Muscle of back (tissue), 11 donors: ENCODE results near the gene SSX2IP. TPM values are rescaled to one million over a fixed set of nuclear protein-coding genes. Genes with fewer than 3 reads are reported as not detected.
"Not testable (repeated sequence)": the region's sequence is repeated elsewhere in the genome, so short reads cannot be mapped to it uniquely, and the experiment has no call there.

Experiments
- DNase-seq, 3 donors: peaks; one replicate each; pipeline versions ENCODE4 v3.0.0 to v3.0.0-alpha.2; 2013
- polyA plus RNA-seq, 10 donors: library from polyadenylated mRNA; unstranded; fragments of 120-200 nt; gene quantifications; one replicate each; pipeline ENCODE4 v1.2.1, GENCODE V29; 2013; ENCODE audit not compliant: insufficient read length in 10 of 10

The SSX2IP gene
- polyA plus RNA-seq, 10 donors: 11.3 to 22.7 (median 15.4) TPM

DNA sequence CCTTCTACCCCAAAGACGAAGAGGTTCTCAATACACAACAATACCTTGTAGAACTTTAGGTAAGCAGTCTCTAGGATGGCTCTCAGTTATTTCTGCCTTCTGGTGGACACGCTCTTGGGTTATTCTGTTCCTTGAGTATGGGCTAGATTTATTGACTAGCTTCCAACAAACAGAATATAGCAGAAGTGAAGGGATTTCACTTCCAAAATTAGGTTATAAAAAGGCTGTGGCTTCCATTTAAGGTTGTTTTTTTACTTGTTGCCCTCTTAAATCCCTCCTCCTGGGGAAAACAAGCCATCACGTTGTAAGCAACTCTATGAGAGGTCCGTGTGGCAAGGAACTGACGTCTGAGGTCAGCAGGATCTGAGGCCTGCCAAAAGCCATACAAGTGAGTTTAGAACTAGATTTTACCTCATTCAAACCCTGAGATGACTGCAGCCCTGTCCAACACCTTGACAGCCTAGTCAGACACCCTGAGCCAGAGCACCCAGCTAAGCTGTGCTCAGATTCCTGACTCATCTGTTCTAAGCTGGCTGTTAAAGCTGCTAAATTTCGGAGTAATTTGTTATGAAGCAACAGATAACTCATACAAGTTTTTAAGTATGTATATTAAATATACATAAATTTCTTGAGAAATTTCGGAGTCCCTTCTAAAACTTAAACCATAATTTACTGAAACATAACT lies 12.7 kb downstream of the SSX2IP start:
- DNase-seq: no peak

DNA sequence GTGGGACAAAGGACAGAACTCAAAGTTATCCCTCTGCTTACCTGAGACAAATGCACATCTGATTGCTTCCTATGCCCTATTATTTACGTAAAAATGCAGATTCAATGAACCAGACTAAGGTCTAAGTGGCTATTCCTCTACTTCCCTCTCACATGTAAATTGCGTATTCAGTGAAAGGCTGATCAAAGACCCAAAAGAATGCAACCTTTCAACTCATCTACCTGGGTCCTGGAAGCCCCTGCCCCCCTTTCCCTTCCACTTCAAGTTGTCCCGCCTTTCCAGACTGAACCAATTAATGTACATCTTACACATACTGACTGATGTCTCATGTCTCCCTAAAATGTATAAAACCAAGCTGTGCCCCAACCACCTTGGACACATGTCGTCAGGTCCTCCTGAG lies 14.6 kb downstream of the SSX2IP start:
- no peak for DNase-seq

DNA sequence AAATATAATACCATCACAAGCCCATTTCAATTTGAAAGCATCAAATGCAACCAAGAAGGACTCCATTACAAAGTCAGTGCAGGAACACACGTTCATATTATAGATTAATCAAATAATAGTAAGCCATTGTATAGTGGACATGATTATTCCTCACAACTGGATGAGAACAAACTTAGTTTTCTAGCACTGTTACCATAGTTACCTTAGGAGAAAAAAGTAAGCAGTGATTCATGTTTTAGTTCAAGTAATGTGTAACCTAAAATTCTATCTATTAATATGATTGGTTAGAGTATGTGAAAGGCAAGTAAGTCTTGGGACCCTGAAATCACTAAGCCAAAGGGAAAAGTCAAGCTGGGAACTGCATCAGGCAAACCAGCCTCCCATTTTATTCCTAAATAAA lies 15.2 kb downstream of the SSX2IP start:
- DNase-seq: no peak

DNA sequence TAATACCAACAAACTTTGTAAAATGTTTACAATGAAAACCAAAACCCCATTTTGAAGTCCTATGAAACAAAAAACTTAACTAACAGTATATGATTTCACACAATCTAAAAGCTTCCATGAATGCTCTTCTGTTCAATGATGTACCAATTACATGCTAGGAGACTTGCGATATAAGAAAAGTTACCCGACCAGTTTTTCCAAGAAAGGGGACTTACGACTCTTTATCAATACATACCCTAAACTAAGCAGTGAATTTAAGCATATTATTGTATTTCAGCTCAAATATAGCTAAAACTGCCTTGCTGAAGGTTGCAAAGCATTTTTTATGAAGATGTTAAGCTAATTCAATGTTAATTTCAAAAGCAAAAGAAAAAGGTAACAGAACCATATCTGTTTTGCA lies 15.6 kb downstream of the SSX2IP start:
- DNase-seq: no peak

DNA sequence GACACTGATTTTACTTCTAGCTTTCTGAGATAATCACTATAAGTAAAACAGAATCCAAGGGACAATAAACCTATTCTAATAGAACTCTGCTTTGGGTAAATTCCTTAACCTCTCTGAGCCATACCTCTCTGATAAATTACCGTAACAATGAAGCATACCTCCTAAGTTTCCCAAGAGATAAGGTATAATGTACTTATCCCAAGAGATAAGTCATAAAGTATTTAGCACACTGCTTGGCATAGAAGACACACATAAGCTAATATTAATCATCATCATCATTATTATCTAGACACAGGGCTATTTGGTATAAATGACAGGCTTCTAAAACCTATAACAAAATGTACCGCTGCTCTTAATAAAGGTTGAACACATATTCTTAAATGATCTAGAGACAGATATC lies 16.2 kb downstream of the SSX2IP start:
- DNase-seq: no peak

DNA sequence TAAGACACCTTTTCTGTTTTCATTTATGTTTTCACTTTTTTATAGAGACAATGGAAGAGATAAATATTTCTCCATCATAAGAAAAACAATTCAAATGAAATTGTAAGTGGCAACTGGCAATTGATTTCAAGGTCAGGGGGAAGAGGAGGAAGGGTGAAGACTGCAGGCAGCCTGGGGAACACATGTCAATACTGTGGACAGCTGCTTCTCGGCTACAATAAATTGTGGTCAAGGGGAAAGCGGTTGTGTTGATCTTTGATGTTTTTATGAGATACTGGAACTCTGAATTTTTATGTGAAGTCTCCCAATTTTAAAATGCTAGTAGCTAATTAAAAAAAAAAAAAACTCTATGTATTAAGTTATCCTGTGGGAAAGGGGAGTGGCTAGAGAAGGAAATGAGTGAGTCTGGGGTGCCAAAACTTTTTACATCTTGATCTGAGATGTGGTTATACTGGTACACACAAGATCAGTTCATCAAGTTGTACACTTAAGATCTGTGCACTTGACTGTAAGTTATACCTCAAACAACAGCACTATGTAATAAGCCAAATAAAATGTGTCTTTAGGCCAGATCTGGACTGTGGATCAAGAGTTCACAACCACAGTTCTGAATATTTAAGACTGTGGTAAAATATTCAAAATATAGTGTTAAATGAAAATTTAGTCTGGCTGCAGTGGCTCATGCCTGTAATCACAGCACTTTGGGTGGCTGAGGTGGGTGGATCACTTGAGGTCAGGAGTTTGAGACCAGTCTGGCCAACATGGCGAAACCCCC lies 18.0 kb downstream of the SSX2IP start:
- DNase-seq: no peak

DNA sequence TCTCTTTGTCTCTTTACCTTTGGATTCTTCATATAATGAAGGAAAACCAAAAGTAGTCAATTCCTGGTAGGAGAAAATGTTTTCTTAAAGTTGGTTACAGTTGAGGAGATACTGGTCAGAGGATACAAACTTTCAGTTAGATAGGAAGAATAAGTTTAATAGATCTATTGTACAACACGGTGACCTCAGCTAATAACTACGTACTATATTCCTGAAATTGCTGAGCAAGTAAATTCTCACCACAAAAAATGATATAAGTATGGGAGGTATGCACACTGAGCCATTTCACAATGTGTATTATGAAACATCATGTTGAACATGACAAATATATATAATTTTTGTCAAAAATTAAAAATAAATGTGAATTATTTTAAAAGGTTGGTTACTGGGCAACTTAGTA lies 20.4 kb downstream of the SSX2IP start:
- DNase-seq: no peak

DNA sequence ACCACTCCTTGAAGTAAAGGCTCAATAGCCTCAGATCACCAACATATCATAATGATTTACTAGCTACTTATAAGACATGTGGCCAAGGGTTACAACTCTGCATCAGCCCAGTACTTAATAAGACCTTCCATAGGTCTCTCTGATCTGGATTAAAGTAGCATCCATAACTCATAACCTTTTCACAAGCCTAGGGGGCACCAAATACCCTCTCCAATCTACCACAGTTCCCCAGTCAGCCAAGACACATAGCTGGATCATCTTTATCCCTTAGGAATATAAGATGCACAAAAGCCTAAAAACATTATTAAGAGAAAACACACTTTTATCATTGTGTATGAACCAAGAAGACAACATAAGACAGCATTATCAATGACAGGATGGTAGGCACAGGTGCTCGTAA lies 22.1 kb downstream of the SSX2IP start:
- peak in 1 of 3 donors; percentile 4 for DNase-seq

DNA sequence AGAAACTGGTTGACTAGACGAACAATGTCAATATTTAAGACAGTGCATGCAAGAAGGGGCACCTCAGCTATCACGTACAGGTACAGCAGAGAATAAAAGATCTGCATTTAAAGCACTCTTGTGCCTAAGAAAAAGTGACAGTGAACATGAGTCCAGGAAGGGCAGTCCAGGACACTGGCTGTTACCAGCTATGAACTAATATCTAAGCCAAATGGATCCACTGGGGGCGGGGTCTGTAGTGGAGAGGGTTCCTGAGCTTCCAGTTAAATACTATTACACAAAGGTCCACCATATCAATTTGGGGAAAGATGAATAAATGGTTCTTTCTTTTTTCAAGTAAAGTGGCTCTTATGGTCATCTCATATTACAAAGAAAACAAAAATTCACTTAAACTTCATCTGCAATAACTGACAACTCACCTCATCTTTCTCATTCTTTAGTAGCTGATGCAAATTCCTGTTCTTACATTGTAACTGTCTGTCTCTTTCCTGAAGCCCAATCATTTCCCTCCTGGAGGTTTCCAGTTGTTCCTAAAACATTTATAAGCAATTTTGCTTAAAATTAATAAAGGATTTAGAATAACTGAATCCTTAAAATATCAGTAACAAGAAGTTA lies 24.5 kb downstream of the SSX2IP start:
- peak in 1 of 3 donors; percentile 11 for DNase-seq

DNA sequence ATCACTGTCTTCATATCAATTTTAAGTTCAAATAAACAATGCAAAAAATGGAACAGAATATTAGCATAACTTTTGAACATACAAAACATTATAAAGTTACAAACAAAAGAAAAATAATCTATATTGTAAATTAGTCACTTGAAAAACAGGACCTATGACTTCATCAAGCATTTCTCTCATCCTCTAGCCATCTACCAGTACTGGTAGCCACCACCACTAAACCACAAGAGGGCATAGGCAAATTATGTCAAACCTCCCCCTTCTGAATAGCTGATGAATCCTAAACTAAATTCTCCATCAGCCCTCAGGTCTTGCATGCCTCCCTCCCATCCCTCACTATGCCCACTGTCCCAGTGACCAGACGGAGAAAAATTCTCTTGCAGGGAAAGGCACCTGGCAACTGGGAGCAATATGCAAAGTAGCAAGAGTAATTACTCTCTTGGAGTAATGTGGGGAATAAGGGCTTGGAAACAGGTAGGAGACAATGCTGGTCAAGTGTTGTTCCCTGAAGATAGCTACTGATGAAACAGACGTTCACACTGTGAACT lies 37.1 kb downstream of the SSX2IP start:
- no peak for DNase-seq

DNA sequence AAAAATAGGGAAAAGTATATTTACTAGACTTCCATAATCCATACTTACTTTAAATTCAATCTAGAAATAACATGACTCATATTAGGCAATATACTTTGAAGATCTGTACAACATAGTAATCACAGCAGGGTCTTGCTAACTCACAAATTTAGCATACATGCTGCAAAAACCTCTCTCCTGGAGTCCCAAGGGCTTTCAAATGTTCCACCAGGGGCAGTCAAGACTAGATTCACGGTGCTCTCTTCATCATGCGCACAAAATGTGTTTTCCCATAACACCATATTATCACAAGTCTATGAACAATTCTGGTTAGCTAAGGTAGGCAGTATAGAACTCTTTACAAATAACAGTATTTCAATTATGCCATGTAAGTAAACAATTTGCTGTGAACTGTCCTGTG lies 45.8 kb downstream of the SSX2IP start:
- DNase-seq: no peak

DNA sequence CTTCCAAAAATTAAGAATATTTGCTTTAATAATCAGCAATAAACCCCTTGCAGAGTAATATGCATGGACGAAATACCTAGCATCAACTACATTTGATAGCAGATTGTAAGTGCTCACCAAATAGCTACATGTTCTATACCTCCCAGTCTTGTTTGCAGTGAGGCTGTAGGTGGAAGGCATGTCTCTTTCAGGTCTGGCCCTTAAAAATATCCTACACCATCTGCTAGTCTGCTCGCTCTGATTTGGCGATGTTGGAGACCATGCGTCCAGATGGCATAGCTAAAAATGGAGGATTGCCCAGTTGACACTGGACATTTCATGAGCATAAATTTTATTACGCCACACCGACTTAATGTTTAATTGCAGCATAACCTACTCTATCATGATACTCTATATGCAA lies 47.1 kb downstream of the SSX2IP start:
- no peak for DNase-seq

DNA sequence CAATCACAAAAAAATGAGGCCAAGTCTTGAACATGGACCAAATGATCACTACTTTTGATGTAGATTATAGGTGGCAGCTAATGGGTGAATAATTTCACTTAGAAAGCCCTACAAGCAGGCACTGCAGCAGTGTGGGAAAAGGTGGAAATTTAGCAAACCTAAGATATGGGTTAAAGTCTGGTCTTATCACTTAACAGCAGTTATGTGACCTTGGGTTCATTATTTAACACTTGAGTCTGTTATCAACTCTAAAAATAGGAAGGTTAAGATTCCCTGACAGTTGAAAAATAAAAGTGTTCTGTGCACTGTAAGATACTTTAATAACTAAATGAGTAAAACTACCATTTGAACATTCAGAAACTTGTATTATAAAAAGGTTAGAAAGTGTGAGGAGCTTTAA lies 47.5 kb downstream of the SSX2IP start:
- DNase-seq: no peak

DNA sequence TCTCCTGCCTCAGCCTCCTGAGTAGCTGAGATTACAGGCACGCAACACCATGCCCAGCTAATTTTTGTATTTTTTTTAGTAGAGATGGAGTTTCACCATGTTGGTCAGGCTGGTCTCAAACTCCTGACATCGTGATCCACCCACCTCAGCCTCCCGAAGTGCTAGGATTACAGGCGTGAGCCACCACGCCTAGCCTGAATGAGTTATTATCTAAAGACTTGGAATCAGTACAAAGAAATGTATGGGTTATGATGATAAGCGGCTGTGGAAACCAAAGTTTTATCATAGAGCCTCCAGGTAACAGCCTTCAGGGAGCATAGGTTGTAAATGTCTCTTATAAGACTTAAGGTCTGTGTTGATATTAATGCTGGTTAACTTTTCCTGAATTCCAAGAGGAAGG lies 50.5 kb downstream of the SSX2IP start:
- not testable (repeated sequence) for DNase-seq

DNA sequence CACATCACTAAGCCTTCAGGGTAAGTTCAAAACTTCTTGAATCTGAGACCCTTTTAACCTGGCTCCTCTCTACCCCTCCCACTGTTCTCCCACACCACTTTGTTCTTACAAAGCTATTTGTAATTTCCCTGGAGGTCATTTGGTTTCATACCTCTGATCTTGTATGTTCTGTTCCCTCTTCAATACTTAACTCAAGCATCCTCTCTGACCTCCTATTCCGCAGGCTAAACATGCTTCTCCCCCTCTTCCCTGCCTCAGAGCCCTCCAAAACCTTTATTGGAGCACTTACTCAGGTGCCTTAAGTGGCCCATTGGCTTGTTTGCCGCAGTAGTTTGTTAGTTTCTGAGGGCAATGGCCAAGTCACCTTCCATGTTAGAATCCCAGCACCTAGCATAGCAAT lies 54.8 kb downstream of the SSX2IP start:
- no peak for DNase-seq

DNA sequence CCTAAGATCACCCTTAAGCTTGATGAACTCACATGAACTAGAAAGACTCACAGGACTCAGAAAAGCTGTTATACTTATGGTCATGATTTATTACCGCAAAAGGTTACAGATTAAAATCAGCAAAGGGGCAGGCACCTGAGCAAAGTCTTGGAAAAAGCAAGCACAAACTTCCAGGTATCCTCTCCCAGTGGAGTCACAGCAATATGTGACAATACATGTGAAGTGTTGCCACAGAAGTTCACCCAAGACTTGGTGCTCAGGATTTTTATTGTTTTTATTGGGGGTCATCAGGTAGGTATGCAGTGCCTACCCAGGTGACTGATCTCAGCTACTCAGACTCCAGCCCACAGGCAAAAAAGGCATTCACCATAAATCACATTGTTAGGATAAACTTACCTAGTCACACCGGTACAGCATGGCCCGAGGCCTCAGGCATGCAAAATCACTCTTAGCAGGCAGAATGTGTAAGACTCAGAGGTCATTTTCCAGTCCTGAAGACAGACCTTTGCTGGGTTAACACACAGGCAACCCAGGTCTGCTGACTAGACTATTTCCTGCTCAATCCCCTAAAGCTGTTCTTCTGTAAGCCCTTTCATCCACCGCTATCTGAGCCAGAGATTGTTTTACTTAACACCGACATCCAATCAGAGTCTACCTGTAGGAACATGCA lies 55.6 kb downstream of the SSX2IP start:
- no peak for DNase-seq

DNA sequence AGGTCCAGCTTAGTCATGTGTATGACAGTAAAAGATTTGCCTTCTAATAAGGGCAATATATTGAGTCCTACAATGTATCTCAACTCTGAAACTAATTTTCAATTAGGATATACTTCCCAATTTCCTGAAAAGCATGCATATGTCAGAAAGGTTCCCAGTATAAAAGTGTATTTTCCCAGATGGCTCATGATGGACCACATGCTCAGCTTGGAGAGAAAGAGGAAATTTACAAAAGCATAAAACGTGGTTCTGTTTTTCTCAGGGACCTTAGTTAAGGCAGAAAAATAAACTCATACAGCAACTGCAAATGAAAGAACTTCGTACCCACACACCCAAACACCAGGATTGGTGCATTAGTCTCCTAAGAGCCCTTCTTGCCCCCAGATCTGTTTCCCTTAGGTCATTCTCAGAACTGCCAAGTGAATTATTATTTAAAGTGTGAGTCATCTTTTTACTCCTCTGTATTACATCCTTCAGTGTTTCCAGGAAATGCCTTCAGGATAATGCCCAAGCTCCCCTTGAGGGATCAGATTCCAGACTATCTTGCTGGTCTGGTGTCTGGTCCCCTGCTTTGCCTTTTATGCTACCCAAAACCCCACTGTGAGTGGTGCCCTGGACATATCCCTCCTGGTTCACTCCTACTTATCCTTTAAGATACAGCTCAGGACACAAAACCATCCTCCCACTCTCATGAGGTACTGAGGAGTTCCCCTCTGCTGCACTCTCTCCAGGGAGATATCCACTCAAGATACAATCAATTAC lies 57.4 kb downstream of the SSX2IP start:
- peak in 1 of 3 donors; percentile 20 for DNase-seq

DNA sequence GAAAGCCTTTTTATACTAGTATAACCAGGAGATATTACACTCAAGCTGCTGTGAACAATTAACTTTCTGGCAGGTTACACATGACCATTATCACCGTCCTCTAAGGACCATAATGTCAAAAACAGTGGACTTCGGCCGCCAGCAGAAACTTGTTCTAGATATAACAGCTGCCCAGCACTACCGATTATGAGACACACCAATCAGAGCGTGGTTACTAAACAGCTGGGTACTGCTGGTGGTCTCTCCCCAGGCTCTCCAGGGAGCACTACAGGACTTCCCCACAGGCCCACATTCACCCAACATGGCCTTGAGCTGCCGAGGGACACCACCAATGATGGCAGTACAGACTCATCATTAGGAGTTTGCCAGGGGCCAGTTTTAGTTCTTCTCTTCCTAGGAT lies 58.1 kb downstream of the SSX2IP start:
- DNase-seq: no peak

DNA sequence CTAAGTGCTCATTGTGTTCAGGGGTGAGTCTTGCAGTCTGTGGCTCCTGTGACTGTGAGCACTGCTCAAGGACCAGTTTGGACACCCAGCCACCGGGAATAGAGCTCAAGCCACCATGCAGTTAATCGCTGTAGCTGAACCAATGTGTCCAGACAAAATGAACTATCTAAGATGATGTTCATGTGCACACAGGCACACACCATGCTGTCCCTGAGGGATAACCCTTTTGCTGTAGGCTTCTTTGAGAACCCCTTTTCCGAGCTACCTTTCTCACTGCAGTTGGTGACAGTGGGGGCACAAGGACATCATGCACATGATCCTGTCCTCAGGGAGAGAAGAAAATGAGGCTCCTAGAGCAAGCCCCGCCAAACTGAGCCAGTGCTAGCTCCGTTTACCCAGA lies 65.4 kb downstream of the SSX2IP start:
- DNase-seq: no peak

DNA sequence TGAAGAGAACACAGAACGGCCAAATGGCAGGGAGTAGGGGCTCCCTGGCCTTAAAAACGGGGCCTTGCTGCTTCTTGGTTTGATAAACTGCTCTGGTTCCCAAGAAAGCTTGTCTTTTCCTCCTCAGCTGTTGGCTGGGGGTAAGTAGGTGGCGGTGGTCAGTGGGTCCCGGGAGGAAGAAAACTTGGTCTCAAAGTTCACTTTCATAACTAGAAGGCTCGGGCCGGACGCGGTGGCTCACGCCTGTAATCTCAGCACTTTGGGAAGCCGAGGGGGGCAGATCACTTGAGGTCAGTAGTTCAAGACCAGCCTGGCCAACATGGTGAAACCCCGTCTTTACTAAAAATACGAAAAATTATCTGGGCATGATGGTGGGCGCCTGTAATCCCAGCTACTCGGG lies 68.7 kb downstream of the SSX2IP start:
- DNase-seq: no peak

DNA sequence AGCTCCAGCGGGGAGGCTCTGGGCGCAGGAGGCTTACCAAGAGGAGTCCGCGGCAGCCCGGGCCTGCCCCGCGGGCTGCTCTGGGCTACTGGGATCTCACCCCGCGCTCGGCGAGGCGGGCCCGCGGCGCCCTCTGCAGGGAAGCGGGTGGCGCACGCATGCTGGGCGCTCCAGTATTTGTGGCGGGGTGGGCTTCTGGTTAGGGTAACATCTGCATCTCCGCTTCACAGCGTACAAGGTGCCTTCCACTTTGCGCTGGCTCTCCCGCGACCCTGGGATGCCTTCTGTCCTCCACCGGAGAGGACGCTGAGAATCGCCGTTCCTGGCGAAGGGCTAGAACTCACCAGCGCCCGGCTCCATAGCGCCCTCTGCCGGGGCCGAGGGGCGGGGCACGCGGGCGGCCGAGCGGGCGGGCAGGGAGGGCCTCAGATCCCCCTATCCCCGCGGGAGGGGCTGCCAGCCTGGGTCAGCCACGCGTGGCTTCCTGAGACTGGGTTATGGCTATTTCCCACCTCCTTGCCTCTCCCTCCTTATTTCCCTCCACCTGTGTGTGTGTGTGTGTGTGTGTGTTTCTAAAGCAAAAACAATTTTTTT lies 69.4 kb downstream of the SSX2IP start:
- peak; percentile 62 to 89 (median 78) for DNase-seq
